Epithelial cell of proximal tubule (primary cell): Measurements from ENCODE around the gene PCP2. TPM values are rescaled to one million over a fixed set of nuclear protein-coding genes. Genes with fewer than 3 reads are reported as not detected.

Source experiments
- DNase-seq: peaks from one replicate; pipeline ENCODE4 v3.0.0-alpha.2; 2011; ENCODE audit warnings: low read depth
- H3K4me3 ChIP-seq: 2 replicates; pipeline ENCODE4 v1.5.1; 2011; ENCODE audit warnings: low read depth, mild to moderate bottlenecking, low read length
- total RNA-seq: library from RNA; depleted of rRNA; stranded (reverse); fragments of >200 nt; gene quantifications from 2 replicates; pipeline ENCODE4 v1.2.3, GENCODE V29; 2015
- TF ChIP-seq, protein P1 (sequence below): conservative IDR thresholded peaks from 2 replicates; pipeline ENCODE4 v1.5.1; 2012; ENCODE audit warnings: low read depth, mild to moderate bottlenecking, low read length

Gene PCP2
- total RNA-seq, 1 donor from 2014 or later = not detected

DNA sequence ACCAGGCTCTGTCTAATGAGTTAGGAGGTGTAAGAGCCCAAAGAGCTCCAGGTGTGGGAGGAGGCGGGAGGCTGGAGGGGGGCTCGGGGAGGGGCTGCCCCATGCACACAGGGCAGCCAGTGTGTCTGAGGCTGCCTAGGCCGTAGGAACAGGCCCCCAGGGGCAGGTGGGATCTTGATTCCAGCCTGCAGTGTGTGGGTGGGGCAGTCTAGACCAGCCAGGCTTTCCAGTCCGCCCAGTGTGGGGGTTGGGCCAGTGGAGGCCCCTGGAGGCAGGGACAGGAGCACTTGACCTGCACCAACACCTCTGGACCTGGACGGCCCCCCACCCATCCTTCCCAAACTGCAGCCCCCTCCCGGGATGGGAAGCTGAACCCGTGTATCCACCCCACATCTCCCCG is 43.3 kb downstream of the PCP2 start:
- DNase-seq = no peak
- TF ChIP-seq, protein P1, sequence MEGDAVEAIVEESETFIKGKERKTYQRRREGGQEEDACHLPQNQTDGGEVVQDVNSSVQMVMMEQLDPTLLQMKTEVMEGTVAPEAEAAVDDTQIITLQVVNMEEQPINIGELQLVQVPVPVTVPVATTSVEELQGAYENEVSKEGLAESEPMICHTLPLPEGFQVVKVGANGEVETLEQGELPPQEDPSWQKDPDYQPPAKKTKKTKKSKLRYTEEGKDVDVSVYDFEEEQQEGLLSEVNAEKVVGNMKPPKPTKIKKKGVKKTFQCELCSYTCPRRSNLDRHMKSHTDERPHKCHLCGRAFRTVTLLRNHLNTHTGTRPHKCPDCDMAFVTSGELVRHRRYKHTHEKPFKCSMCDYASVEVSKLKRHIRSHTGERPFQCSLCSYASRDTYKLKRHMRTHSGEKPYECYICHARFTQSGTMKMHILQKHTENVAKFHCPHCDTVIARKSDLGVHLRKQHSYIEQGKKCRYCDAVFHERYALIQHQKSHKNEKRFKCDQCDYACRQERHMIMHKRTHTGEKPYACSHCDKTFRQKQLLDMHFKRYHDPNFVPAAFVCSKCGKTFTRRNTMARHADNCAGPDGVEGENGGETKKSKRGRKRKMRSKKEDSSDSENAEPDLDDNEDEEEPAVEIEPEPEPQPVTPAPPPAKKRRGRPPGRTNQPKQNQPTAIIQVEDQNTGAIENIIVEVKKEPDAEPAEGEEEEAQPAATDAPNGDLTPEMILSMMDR = no peak
- H3K4me3 ChIP-seq = no peak overlapping the region

DNA sequence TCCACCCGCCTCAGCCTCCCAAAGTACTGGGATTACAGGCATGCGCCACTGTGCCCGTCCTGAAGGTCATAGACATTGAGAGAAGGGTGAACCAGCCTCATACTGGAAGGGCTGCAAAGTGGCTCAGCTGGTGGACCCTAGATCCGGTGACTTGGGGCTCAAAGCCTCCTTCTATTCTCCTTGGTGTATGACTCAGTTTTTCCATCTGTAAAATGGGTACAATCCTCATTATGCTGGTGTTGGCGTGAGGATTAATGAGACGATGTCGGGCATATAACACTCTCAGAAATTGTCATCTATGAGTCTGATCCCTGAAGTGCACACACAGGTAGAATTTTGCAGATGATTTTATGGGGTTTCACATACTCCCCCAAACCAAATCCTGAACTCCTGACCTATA is 43.7 kb downstream of the PCP2 start:
- TF ChIP-seq, protein P1 = no peak
- H3K4me3 ChIP-seq = no peak overlapping the region
- DNase-seq = no peak

DNA sequence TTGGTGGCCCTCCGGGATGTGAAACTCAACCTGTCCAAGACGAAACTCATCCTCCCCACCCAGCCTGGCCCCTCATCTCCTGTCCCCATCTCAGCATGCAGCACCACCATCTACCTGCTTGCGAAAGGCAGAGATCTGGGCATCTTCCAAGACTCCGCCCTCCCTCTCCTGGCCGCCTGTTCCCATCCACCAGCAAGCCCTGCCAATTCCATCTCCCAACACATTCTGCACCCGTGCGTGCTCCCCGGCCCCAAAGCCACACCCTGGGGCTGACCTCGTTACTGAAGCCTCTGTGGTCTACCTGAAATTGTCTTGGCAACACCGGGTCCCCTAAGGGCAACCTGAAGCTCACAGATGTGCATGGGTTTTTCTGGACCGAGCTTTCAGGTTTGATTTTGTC is 51.1 kb downstream of the PCP2 start:
- no peak overlapping the region for H3K4me3 ChIP-seq
- TF ChIP-seq, protein P1 = no peak
- DNase-seq = no peak

Other genes with a start within 250 kb of the PCP2 start
- 1.6 and 6.2 TPM in 2 replicates for gene PEX11G, start 144.7 kb downstream of the PCP2 start, total RNA-seq
- 29.5 and 80.8 TPM in 2 replicates for gene ZNF358, start 117.6 kb downstream of the PCP2 start, total RNA-seq
- 3.6 and 8.7 TPM in 2 replicates for gene MCOLN1, start 111.1 kb downstream of the PCP2 start, total RNA-seq
- 123 and 129 TPM in 2 replicates for gene PNPLA6, start 98.0 kb downstream of the PCP2 start, total RNA-seq
- 5.6 and 12.4 TPM in 2 replicates for gene CAMSAP3, start 37.9 kb downstream of the PCP2 start, total RNA-seq
- gene XAB2, start 4.2 kb downstream of the PCP2 start, total RNA-seq = 44.1 and 47.9 TPM in 2 replicates
- 33.9 and 62.7 TPM in 2 replicates for gene PET100, start 3.9 kb downstream of the PCP2 start, total RNA-seq
- 49.4 and 51.2 TPM in 2 replicates for gene STXBP2, start 3.4 kb upstream of the PCP2 start, total RNA-seq
- not detected in 2 replicates for gene RETN, start 35.3 kb upstream of the PCP2 start, total RNA-seq
- gene MCEMP1, start 43.4 kb upstream of the PCP2 start, total RNA-seq = not detected in 2 replicates
- gene TRAPPC5, start 47.1 kb upstream of the PCP2 start, total RNA-seq = 110 and 158 TPM in 2 replicates
- gene FCER2, start 68.4 kb upstream of the PCP2 start, total RNA-seq = not detected in 2 replicates
- not detected in 2 replicates for gene CLEC4G, start 98.4 kb upstream of the PCP2 start, total RNA-seq
- 0.12 TPM in 1 of 2 replicates, not detected in the other for gene CD209, start 113.8 kb upstream of the PCP2 start, total RNA-seq
- not detected in 2 replicates for gene CLEC4M, start 129.5 kb upstream of the PCP2 start, total RNA-seq
- gene EVI5L, start 196.5 kb upstream of the PCP2 start, total RNA-seq = 6.1 and 9.3 TPM in 2 replicates
- 0.72 and 0.81 TPM in 2 replicates for gene PRR36, start 240.7 kb upstream of the PCP2 start, total RNA-seq